ENCODE measurements around the gene ZNF521. TPM values are rescaled to one million over a fixed set of nuclear protein-coding genes. Genes with fewer than 3 reads are reported as not detected.

ZNF521 gene
- total RNA-seq, 2 donors from 2014 or later = 21.4 to 26.9 TPM

DNA sequence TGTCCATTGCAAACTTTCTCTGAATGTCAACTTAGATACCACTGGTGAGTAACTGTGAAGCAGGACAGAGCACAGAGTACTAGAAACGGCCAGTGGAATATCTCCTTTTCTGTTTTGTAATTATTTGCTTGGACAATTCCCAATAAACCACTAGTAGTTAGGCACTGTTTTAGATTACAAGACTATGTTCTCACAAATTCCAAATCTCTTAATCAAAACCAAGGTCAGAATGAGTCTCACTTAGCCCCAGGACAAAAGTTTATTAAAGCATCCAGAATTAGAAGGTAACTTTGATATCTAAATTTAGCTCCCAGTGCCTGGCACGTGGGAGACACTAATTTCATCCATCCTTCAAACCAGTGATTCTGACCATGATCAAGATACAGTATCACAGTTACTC is 89.0 kb downstream of the ZNF521 start:
- Mint-ChIP-seq H3K27ac (no peak overlapping the region), H3K9me3 (no peaks in the 10 kb centered on the region), H3K4me1 (peaks cover 24% of the 10 kb centered on the region), H3K36me3 (ENCODE audit: low read depth) (peaks cover 3% of the 10 kb centered on the region), H3K4me3 (no peak overlapping the region), H3K27me3 (ENCODE audit: insufficient read depth) (no peaks in the 10 kb centered on the region)
- no peaks in the 10 kb centered on the region for H3K4me1 ChIP-seq (ENCODE audit: control insufficient read depth, insufficient read depth, low read length)
- TF ChIP-seq, protein P1, sequence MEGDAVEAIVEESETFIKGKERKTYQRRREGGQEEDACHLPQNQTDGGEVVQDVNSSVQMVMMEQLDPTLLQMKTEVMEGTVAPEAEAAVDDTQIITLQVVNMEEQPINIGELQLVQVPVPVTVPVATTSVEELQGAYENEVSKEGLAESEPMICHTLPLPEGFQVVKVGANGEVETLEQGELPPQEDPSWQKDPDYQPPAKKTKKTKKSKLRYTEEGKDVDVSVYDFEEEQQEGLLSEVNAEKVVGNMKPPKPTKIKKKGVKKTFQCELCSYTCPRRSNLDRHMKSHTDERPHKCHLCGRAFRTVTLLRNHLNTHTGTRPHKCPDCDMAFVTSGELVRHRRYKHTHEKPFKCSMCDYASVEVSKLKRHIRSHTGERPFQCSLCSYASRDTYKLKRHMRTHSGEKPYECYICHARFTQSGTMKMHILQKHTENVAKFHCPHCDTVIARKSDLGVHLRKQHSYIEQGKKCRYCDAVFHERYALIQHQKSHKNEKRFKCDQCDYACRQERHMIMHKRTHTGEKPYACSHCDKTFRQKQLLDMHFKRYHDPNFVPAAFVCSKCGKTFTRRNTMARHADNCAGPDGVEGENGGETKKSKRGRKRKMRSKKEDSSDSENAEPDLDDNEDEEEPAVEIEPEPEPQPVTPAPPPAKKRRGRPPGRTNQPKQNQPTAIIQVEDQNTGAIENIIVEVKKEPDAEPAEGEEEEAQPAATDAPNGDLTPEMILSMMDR (conservative IDR thresholded peaks at IDR 0.05) = no peak
- no peak overlapping the region for H3K27ac ChIP-seq (ENCODE audit: low read depth, low read length)
- no peak for DNase-seq
- WGBS, 2 experiments (ENCODE audit: insufficient coverage in 1 of 2, insufficient read length in 1 of 2) = 86% methylated on average over 2 of the region's 2 CpGs
- H3K9me3 ChIP-seq (ENCODE audit: control insufficient read depth, low read length) = no peaks in the 10 kb centered on the region
- H3K27me3 ChIP-seq (ENCODE audit: control insufficient read depth, insufficient read depth, low read length, poor library complexity, severe bottlenecking) = no peaks in the 10 kb centered on the region
- no peaks in the 10 kb centered on the region for H3K36me3 ChIP-seq (ENCODE audit: control insufficient read depth, insufficient read depth, low read length)
- no peak overlapping the region for H3K4me3 ChIP-seq (ENCODE audit: low read length)
- no peak overlapping the region for H3K9ac ChIP-seq (ENCODE audit: extremely low read depth, low read length, poor library complexity, severe bottlenecking)

DNA sequence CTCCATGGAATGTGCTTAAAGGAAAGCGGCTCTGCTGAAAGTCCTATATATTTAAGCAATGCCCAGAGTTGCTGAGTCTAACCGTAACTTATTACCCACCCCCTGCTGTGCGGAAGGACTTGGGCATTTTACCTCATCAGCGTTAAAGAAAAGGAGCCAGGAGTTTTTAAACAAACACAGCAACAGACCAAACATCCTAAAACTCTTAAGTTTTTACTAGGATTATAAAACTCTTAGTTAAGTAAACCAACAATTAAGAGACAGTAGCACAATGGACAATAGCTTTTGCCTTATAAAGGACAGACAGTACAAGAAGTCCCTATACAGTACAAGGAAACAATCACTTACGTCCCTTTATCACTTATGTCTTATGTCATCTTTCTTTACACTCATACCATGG is 90.2 kb downstream of the ZNF521 start:
- no peaks in the 10 kb centered on the region for H3K27me3 Mint-ChIP-seq (ENCODE audit: insufficient read depth)
- Histone ChIP-seq H3K4me3 (ENCODE audit: low read length) (no peak overlapping the region), H3K27ac (ENCODE audit: low read depth, low read length) (no peak overlapping the region), H3K4me1 (ENCODE audit: control insufficient read depth, insufficient read depth, low read length) (no peaks in the 10 kb centered on the region), H3K36me3 (ENCODE audit: control insufficient read depth, insufficient read depth, low read length) (no peaks in the 10 kb centered on the region), H3K9ac (ENCODE audit: extremely low read depth, low read length, poor library complexity, severe bottlenecking) (no peak overlapping the region), H3K27me3 (ENCODE audit: control insufficient read depth, insufficient read depth, low read length, poor library complexity, severe bottlenecking) (no peaks in the 10 kb centered on the region), H3K9me3 (ENCODE audit: control insufficient read depth, low read length) (no peaks in the 10 kb centered on the region)
- no peak overlapping the region for H3K27ac Mint-ChIP-seq
- H3K9me3 Mint-ChIP-seq = no peaks in the 10 kb centered on the region
- TF ChIP-seq, protein P1 (conservative IDR thresholded peaks at IDR 0.05) = no peak
- H3K36me3 Mint-ChIP-seq (ENCODE audit: low read depth) = peaks cover 3% of the 10 kb centered on the region
- H3K4me3 Mint-ChIP-seq = no peak overlapping the region
- peaks cover 13% of the 10 kb centered on the region for H3K4me1 Mint-ChIP-seq
- DNase-seq = no peak
- 79 to 90% methylated on average over 2 to 5 of the region's 5 CpGs for WGBS, 2 experiments (ENCODE audit: insufficient coverage in 1 of 2, insufficient read length in 1 of 2)

DNA sequence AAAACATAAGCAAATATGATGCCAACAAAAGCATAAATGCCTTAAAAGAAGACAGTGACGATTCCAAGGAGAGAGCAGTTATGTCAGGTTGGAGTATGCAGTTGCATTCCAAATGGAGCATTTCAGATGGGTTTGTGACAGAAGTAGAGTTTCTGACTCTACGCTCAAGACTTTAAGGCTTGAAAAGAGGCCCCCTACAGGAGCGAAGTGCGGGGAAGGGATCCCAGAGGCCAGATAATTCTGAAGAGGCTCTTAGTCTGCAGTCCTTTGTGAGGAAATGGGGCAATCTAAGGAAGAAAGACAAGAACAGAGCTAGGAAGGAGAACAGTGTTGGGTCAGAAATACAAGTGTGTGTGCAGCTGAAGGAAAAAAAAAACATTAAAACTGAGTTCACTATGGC is 95.5 kb downstream of the ZNF521 start:
- Histone ChIP-seq H3K4me3 (ENCODE audit: low read length) (no peak overlapping the region), H3K27me3 (ENCODE audit: control insufficient read depth, insufficient read depth, low read length, poor library complexity, severe bottlenecking) (no peaks in the 10 kb centered on the region), H3K9me3 (ENCODE audit: control insufficient read depth, low read length) (no peaks in the 10 kb centered on the region), H3K9ac (ENCODE audit: extremely low read depth, low read length, poor library complexity, severe bottlenecking) (no peak overlapping the region), H3K27ac (ENCODE audit: low read depth, low read length) (no peak overlapping the region), H3K4me1 (ENCODE audit: control insufficient read depth, insufficient read depth, low read length) (no peaks in the 10 kb centered on the region), H3K36me3 (ENCODE audit: control insufficient read depth, insufficient read depth, low read length) (no peaks in the 10 kb centered on the region)
- Mint-ChIP-seq H3K27me3 (ENCODE audit: insufficient read depth) (no peaks in the 10 kb centered on the region), H3K4me3 (no peak overlapping the region), H3K36me3 (ENCODE audit: low read depth) (peaks cover 2% of the 10 kb centered on the region), H3K27ac (no peak overlapping the region), H3K4me1 (peaks cover 5% of the 10 kb centered on the region), H3K9me3 (no peaks in the 10 kb centered on the region)
- 72 to 80% methylated on average over 4 of the region's 4 CpGs for WGBS, 2 experiments (ENCODE audit: insufficient coverage in 1 of 2, insufficient read length in 1 of 2)
- no peak for DNase-seq
- TF ChIP-seq, protein P1 (conservative IDR thresholded peaks at IDR 0.05) = peak; percentile 64
